C4-2B (cell line): ENCODE results near the gene RPL26.

ENCODE experiments used
- ZFX ChIP-seq: fragments of 450-650 bp; IDR thresholded peaks from 2 replicates; pipeline ENCODE4 v1.6.1; 2017
- TF ChIP-seq, protein P1 (sequence below): fragments of 450-650 bp; conservative IDR thresholded peaks from 2 replicates; pipeline ENCODE4 v1.5.1; 2017; ENCODE audit warnings: mild to moderate bottlenecking

GRCh38 chr17:8359769-8360168 is 23.2 kb downstream of the RPL26 start:
- TF ChIP-seq, protein P1, sequence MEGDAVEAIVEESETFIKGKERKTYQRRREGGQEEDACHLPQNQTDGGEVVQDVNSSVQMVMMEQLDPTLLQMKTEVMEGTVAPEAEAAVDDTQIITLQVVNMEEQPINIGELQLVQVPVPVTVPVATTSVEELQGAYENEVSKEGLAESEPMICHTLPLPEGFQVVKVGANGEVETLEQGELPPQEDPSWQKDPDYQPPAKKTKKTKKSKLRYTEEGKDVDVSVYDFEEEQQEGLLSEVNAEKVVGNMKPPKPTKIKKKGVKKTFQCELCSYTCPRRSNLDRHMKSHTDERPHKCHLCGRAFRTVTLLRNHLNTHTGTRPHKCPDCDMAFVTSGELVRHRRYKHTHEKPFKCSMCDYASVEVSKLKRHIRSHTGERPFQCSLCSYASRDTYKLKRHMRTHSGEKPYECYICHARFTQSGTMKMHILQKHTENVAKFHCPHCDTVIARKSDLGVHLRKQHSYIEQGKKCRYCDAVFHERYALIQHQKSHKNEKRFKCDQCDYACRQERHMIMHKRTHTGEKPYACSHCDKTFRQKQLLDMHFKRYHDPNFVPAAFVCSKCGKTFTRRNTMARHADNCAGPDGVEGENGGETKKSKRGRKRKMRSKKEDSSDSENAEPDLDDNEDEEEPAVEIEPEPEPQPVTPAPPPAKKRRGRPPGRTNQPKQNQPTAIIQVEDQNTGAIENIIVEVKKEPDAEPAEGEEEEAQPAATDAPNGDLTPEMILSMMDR, result no peak
- no peak for TF ChIP-seq ZFX
